ENCODE data around the gene TCHH. TPM values are rescaled to one million over a fixed set of nuclear protein-coding genes. Genes with fewer than 3 reads are reported as not detected.

TCHH gene
- total and polyA plus RNA-seq, 10 of the 15 experiments (the other 5 are each of a cell fraction or from before 2014, with no cell fraction given), result not detected

- no peaks in the 10 kb centered on the region for H4K20me1 ChIP-seq (ENCODE audit: control insufficient read depth, insufficient read depth)
- no peaks in the 10 kb centered on the region; a peak in 1 of 4 replicates for H3K27me3 ChIP-seq (replicated peaks in 1 of 2; ENCODE audit: control insufficient read depth in 2 of 2, insufficient read depth in 2 of 2, low read length in 1 of 2)
- ATAC-seq (no peak), FAIRE-seq (no peak), DNase-seq (ENCODE audit: low read depth, low spot score) (no peak)
- in situ Hi-C loops (cut with MboI), result no loop called here
- SMC1A ChIA-PET (ENCODE audit: uncharacterized antibody, unreplicated experiment), result no interaction called here
- no peak overlapping the region for H3K4me3 ChIP-seq
- no peak overlapping the region for H3K27ac ChIP-seq (ENCODE audit: control insufficient read depth, insufficient read depth)
- H3K4me2 ChIP-seq (ENCODE audit: control insufficient read depth, insufficient read depth), result no peak overlapping the region
- no peaks in the 10 kb centered on the region for H3K4me1 ChIP-seq (ENCODE audit: control insufficient read depth, insufficient read depth, low read length)
- RAD21 ChIA-PET (ENCODE audit: unreplicated experiment), result no interaction called here
- POLR2A ChIA-PET, result no interaction called here
- H3K36me3 ChIP-seq (ENCODE audit: control insufficient read depth in 2 of 2, insufficient read depth in 2 of 2, low read length in 1 of 2), result no peaks in the 10 kb centered on the region
- H3K9me3 ChIP-seq (replicated peaks; ENCODE audit: control insufficient read depth, insufficient read depth, low read length), result no peaks in the 10 kb centered on the region
- TF ChIP-seq IRF5 (IDR thresholded peaks at IDR 0.05; ENCODE audit: borderline replicate concordance), result no peak
- no peak for TF ChIP-seq TAF1 (IDR thresholded peaks at IDR 0.05; ENCODE audit: borderline replicate concordance, low read depth, low read length)
- no peak for TF ChIP-seq ZNF24 (IDR thresholded peaks at IDR 0.05)
- TF ChIP-seq SMC3 (IDR thresholded peaks at IDR 0.05; ENCODE audit: borderline replicate concordance, low read length), result no peak
- no peak for TF ChIP-seq TCF7 (IDR thresholded peaks at IDR 0.05; ENCODE audit: borderline replicate concordance)
- no peak for TF ChIP-seq CBX3 (IDR thresholded peaks at IDR 0.05; ENCODE audit: borderline replicate concordance, low read depth)
- no peak for TF ChIP-seq RCOR1 (conservative IDR thresholded peaks at IDR 0.05; ENCODE audit: low read depth, low read length)
- no peak for TF ChIP-seq LARP7 (IDR thresholded peaks at IDR 0.05)
- TF ChIP-seq FOS (IDR thresholded peaks at IDR 0.05; ENCODE audit: borderline replicate concordance, extremely low read depth, insufficient read length), result no peak
- TF ChIP-seq DPF2 (IDR thresholded peaks at IDR 0.05), result no peak
- no peak for TF ChIP-seq BMI1 (IDR thresholded peaks at IDR 0.05; ENCODE audit: borderline replicate concordance)
- no peak for TF ChIP-seq NR2C2 (IDR thresholded peaks at IDR 0.05; ENCODE audit: borderline replicate concordance, control insufficient read depth, insufficient read length, low read depth)
- intact Hi-C loops (cut with micrococcal nuclease; ENCODE audit: unreplicated experiment), result no loop called here
- CTCF ChIA-PET, result no interaction called here
- H2AFZ ChIP-seq (ENCODE audit: control insufficient read depth, low read depth, low read length), result no peak overlapping the region
- H3K9ac ChIP-seq (ENCODE audit: control insufficient read depth, insufficient read depth, low read length), result no peak overlapping the region
- H3K79me2 ChIP-seq (ENCODE audit: control insufficient read depth, insufficient read depth, low read length), result no peaks in the 10 kb centered on the region
- 18% methylated on average over 3 of the region's 3 CpGs for WGBS (ENCODE audit: insufficient coverage, insufficient replicate concordance, low lambda C conversion rate, missing lambda C conversion rate)
- no TSS peak for BruUV-seq (replicated peaks)
Measured at GRCh38 chr1:152096931-152097330, 18.3 kb downstream of the TCHH start.
